ENCODE results near the gene IFNLR1. TPM values are rescaled to one million over a fixed set of nuclear protein-coding genes. Genes with fewer than 3 reads are reported as not detected.

Gene IFNLR1
- total RNA-seq, 4 donors from 2014 or later: 10.4 to 16.4 (median 14.4) TPM

DNA sequence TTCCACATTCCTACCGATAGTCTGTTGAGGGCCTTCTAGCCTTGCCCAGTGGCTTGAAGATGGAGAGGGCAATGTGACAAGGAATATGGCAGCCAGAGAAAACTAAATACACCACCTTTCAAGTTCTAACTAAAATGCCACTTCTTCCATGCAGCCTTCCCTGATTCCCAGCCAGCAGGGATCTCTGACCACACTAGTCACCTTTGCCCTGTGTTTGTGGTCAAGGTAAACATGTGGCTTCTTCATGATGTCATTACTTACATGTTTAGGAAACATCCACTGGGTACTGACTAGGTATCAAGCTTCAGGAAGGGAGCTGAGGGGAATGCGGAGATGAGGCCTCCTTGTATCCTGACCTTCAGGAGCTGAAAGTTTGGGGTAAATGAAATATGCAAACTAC is 21.6 kb downstream of the IFNLR1 start:
- 96 to 97% methylated on average over 2 of the region's 2 CpGs for WGBS, 2 donors
- TF ChIP-seq, protein P1, sequence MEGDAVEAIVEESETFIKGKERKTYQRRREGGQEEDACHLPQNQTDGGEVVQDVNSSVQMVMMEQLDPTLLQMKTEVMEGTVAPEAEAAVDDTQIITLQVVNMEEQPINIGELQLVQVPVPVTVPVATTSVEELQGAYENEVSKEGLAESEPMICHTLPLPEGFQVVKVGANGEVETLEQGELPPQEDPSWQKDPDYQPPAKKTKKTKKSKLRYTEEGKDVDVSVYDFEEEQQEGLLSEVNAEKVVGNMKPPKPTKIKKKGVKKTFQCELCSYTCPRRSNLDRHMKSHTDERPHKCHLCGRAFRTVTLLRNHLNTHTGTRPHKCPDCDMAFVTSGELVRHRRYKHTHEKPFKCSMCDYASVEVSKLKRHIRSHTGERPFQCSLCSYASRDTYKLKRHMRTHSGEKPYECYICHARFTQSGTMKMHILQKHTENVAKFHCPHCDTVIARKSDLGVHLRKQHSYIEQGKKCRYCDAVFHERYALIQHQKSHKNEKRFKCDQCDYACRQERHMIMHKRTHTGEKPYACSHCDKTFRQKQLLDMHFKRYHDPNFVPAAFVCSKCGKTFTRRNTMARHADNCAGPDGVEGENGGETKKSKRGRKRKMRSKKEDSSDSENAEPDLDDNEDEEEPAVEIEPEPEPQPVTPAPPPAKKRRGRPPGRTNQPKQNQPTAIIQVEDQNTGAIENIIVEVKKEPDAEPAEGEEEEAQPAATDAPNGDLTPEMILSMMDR (IDR thresholded peaks at IDR 0.05): no peak
- no peak for TF ChIP-seq POLR2A (IDR thresholded peaks at IDR 0.05)
- no peak overlapping the region for H3K4me3 ChIP-seq (ENCODE audit: low read depth, poor library complexity, severe bottlenecking)
- intact Hi-C loops (cut with DNase I; ENCODE audit: low total_unique reads): no loop called here
- no peak for DNase-seq (ENCODE audit: low spot score in 2 of 2)

- H3K4me3 ChIP-seq (ENCODE audit: low read depth, poor library complexity, severe bottlenecking): no peak overlapping the region
- WGBS, 2 donors: 96 to 99% methylated on average over 3 of the region's 3 CpGs
- TF ChIP-seq POLR2A (IDR thresholded peaks at IDR 0.05): no peak
- TF ChIP-seq, protein P1 (IDR thresholded peaks at IDR 0.05): no peak
- DNase-seq (ENCODE audit: low spot score in 2 of 2): no peak
- intact Hi-C loops (cut with DNase I; ENCODE audit: low total_unique reads): no loop called here
These were observed 23.1 kb downstream of the IFNLR1 start for GRCh38 chr1:24164004-24164403.

DNA sequence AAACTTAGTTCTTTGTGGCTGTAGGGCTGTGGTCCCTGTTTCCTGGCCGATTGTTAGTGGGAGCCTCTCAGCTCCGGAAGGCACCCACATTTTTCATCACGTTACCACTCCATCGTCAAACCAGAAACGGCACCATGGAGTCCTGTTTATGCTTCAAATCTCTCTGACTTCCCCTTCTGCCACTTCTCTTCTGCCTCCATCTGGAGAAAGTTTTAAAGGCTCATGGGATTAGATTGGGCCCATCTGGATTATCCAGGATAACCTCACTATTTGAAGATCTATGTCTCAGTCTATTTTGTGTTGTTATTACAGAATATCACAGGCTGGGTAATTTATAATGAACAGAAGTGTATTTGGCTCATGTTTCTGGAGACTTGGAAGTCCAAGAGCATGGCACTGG is 24.9 kb downstream of the IFNLR1 start:
- DNase-seq (ENCODE audit: low spot score in 2 of 2): no peak
- intact Hi-C loops (cut with DNase I; ENCODE audit: low total_unique reads): no loop called here
- 61 to 82% methylated on average over 5 of the region's 5 CpGs for WGBS, 2 donors
- no peak for TF ChIP-seq POLR2A (IDR thresholded peaks at IDR 0.05)
- TF ChIP-seq, protein P1 (IDR thresholded peaks at IDR 0.05): no peak
- H3K4me3 ChIP-seq (ENCODE audit: low read depth, poor library complexity, severe bottlenecking): no peak overlapping the region

- intact Hi-C loops (cut with DNase I; ENCODE audit: low total_unique reads): no loop called here
- 83 to 85% methylated on average over 4 of the region's 4 CpGs for WGBS, 2 donors
These were observed 25.8 kb downstream of the IFNLR1 start for GRCh38 chr1:24161270-24161669.

GRCh38 chr1:24159366-24159765 is 27.7 kb downstream of the IFNLR1 start:
- no peak overlapping the region for H3K4me3 ChIP-seq (ENCODE audit: low read depth, poor library complexity, severe bottlenecking)
- intact Hi-C loops (cut with DNase I; ENCODE audit: low total_unique reads): loop anchor here (5.0 kb wide), 1 partner anchor 723 kb away; no protein-coding TSS in a partner anchor
- WGBS, 2 donors: 82 to 85% methylated on average over 5 of the region's 5 CpGs
- DNase-seq (ENCODE audit: low spot score in 2 of 2): no peak
- no peak for TF ChIP-seq POLR2A (IDR thresholded peaks at IDR 0.05)
- TF ChIP-seq, protein P1 (IDR thresholded peaks at IDR 0.05): no peak

More at GRCh38 chr1:24161270-24161669, 25.8 kb downstream of the IFNLR1 start:
- no peak overlapping the region for H3K4me3 ChIP-seq (ENCODE audit: low read depth, poor library complexity, severe bottlenecking)
- DNase-seq (ENCODE audit: low spot score in 2 of 2): no peak
- TF ChIP-seq, protein P1 (IDR thresholded peaks at IDR 0.05): no peak
- TF ChIP-seq POLR2A (IDR thresholded peaks at IDR 0.05): no peak

GRCh38 chr1:24157918-24158481 is 29.1 kb downstream of the IFNLR1 start:
- no peak overlapping the region for H3K4me3 ChIP-seq (ENCODE audit: low read depth, poor library complexity, severe bottlenecking)
- intact Hi-C loops (cut with DNase I; ENCODE audit: low total_unique reads): loop anchor here (5.0 kb wide), 1 partner anchor 724 kb away; no protein-coding TSS in a partner anchor
- no peak for TF ChIP-seq POLR2A (IDR thresholded peaks at IDR 0.05)
- TF ChIP-seq, protein P1 (IDR thresholded peaks at IDR 0.05): no peak
- DNase-seq (ENCODE audit: low spot score in 2 of 2): peak in 1 of 2 donors; percentile 72
- 74 to 80% methylated on average over 5 to 6 of the region's 6 CpGs for WGBS, 2 donors
